ENCODE measurements around the gene HNRNPAB. TPM values are rescaled to one million over a fixed set of nuclear protein-coding genes. Genes with fewer than 3 reads are reported as not detected.

Gene HNRNPAB
- total and polyA plus RNA-seq, 8 donors: 24.5 to 61.6 (median 46.2) TPM

DNA sequence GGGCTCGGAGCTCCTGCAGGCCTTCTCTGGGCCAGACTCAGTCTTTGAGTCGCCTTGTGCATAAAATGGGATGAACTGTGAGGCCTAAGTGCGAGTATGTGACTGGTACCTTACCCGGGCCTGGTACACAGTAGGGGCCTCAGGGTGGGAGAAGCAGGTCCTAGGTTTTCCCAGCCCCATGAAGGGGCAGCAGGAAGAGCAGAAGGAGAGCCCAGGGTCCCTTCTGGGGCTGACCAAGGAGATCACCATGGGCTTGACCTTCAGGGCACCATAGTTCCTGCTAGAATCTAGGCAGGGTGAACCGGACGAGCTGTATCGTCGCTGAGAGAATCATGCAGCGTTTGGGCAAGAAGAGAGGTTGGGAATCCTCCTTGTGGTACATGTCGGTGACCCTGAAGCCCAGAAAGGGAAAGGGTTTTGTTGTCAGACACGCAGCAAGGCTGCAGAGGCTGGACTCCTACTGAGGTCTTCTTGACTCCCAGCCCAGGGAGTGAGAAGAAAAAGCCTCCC, 28.6 kb downstream of the HNRNPAB start:
- Histone ChIP-seq H3K4me3 (peak overlapping the region; percentile 87 to 92 (median 88)), H3K9me3 (no peaks in the 10 kb centered on the region), H3K27ac (peak overlapping the region; percentile 83 to 92 (median 88)), H3K4me1 (peaks cover 0 to 29% (median 8%) of the 10 kb centered on the region in 3 donors), H3K27me3 (no peaks in the 10 kb centered on the region), H3K36me3 (no peaks in the 10 kb centered on the region)
- FAIRE-seq (no peak), DNase-seq (peak in 1 of 6 donors; percentile 26), ATAC-seq (no peak)
- intact Hi-C loops (cut with DNase I): no loop called here
- no peak for TF ChIP-seq CTCF (IDR thresholded peaks at IDR 0.05)
- WGBS, 2 donors: 75 to 78% methylated on average over 11 of the region's 11 CpGs

DNA sequence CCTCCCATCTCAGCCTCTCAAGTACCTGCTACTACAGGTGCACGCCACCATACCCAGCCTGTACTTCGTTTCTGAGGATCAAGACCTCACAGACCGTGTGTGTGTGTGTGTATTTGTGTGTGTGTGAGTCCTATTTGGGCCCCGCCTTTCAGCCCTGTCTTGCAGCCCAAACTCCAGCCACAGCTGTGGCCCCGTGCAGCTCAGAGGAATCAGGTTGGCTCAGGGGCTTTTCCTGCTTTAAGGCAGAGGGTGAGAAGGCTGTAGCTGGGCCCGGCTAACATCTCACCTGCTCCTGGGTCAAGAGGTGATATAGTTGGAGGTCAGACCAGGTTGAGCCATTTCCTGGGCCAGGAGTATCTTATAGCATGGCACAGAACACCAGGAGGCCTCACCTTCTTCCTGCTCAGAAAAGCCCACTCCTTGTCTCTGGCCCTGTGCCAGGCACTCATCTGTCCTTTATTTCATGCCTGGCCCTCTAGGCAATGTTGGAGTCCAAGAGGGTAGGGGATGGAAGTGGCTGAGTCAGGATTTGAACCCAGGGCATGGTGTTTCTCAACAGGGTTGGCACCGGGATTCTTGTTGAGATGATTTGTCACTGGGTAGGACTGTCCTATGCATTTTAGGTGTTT, 29.9 kb downstream of the HNRNPAB start:
- no peak for FAIRE-seq
- 88% methylated on average over 7 of the region's 7 CpGs for WGBS, 2 donors

GRCh38 chr5:178234750-178235587, 30.6 kb downstream of the HNRNPAB start:
- peak in 2 of 4 donors; percentile 9 to 36 for ATAC-seq
- no peaks in the 10 kb centered on the region for H3K27me3 ChIP-seq
- no peaks in the 10 kb centered on the region for H3K9me3 ChIP-seq
- intact Hi-C loops (cut with DNase I): no loop called here
- no peaks in the 10 kb centered on the region for H3K36me3 ChIP-seq
- TF ChIP-seq CTCF (IDR thresholded peaks at IDR 0.05): peak; percentile 42 to 56 (median 48)
- DNase-seq: peak; percentile 37 to 87 (median 62)
- no peak for FAIRE-seq
- no peak overlapping the region for H3K4me3 ChIP-seq
- H3K4me1 ChIP-seq: peaks cover 0 to 36% (median 8%) of the 10 kb centered on the region in 3 donors
- 24 to 28% methylated on average over 12 of the region's 12 CpGs for WGBS, 2 donors
- H3K27ac ChIP-seq: no peak overlapping the region

More for the DNA sequence above, 29.9 kb downstream of the HNRNPAB start:
- ATAC-seq (no peak), DNase-seq (peak in 1 of 6 donors; percentile 24)
- H3K27ac ChIP-seq: no peak overlapping the region
- no peak for TF ChIP-seq CTCF (IDR thresholded peaks at IDR 0.05)
- H3K9me3 ChIP-seq: no peaks in the 10 kb centered on the region
- no peaks in the 10 kb centered on the region for H3K36me3 ChIP-seq
- H3K4me3 ChIP-seq: no peak overlapping the region
- peaks cover 0 to 36% (median 8%) of the 10 kb centered on the region in 3 donors for H3K4me1 ChIP-seq
- H3K27me3 ChIP-seq: no peaks in the 10 kb centered on the region
- intact Hi-C loops (cut with DNase I): no loop called here

DNA sequence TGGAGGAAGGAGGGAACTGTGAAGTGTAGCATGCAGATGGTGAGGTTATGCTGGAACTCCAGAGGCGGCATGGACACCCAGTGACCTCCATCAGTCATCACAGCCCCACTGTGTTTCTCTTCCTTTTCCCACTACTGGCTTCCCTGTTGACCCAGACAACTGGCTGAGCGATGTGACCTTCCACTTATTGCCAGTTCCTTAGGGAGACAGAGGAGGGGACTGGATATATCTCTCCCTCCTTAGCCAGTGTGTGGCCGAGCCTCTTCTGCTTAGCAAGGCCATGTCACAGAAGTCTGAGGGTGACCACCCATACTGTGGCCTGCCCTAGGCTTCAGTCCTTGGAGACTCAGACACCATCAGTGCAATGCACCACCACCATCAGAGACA, 31.2 kb downstream of the HNRNPAB start:
- DNase-seq (peak in 1 of 6 donors; percentile 15), FAIRE-seq (no peak), ATAC-seq (no peak)
- Histone ChIP-seq H3K36me3 (no peaks in the 10 kb centered on the region), H3K4me3 (no peak overlapping the region), H3K27ac (no peak overlapping the region), H3K9me3 (no peaks in the 10 kb centered on the region), H3K27me3 (no peaks in the 10 kb centered on the region), H3K4me1 (peaks cover 0 to 30% (median 8%) of the 10 kb centered on the region in 3 donors)
- 76 to 84% methylated on average over 3 of the region's 3 CpGs for WGBS, 2 donors
- TF ChIP-seq CTCF (IDR thresholded peaks at IDR 0.05): no peak
- intact Hi-C loops (cut with DNase I): no loop called here
